T1000 (cell line): Measurements from ENCODE around the gene ELAPOR2.
"Not testable (repeated sequence)": the region's sequence is repeated elsewhere in the genome, so short reads cannot be mapped to it uniquely, and the experiment has no call there.

Experiments used
- DNase-seq: peaks from one replicate; lab custom pipeline; 2025; ENCODE audit warnings: mixed read lengths; lab: John Stamatoyannopoulos, UW

The ELAPOR2 gene

GRCh38 chr7:87041586-87041985 lies 17.9 kb downstream of the ELAPOR2 start:
- not testable (repeated sequence) for DNase-seq

GRCh38 chr7:87039691-87040299 lies 19.7 kb downstream of the ELAPOR2 start:
- not testable (repeated sequence) for DNase-seq

DNA sequence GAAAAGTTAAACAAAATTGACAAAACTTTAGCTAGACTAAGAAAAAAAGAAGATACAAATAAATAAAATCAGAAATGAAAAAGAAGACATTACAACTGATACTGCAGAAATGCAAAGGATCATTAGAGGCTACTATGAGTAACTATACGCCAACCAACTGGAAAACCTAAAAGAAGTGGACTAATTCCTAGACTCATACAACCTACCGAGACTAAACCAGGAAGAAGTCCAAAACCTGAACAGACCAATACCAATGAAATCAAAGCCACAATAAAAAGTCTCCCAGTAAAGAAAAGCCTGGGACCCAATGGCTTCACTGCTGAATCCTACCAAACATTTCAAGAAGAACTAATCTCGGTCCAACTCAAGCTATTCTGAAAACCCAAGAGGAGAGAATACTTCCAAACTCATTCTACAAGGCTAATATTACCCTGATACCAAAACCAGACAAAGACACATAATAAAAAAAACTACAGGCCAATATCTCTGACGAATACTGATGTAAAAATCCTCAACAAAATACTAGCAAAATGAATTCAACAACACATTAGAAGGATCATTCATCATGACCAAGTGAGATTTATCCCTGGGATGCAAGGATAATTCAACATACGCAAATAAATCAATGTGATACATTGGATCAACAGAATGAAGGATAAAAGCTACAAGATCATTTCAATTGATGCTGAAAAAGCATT lies 20.3 kb downstream of the ELAPOR2 start:
- no peak for DNase-seq

DNA sequence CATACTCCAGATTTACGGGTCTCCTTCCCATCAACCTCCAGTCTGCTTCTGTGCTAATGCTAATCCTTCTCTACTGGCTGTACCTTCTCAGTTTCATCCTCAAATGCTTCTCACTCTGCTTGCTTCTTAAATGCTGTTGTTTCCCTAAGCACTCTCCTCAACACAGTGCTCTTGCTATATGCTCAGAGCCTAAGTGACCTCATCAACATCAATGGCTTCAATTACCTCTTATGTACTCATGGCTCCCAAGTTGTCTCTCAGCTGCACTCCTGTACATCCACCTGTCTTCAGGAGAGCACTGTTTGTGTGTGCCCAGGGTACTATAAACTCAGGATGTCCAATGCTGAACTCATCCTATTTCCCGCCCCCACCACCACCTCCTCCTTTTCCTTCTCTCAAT lies 22.5 kb downstream of the ELAPOR2 start:
- no peak for DNase-seq

DNA sequence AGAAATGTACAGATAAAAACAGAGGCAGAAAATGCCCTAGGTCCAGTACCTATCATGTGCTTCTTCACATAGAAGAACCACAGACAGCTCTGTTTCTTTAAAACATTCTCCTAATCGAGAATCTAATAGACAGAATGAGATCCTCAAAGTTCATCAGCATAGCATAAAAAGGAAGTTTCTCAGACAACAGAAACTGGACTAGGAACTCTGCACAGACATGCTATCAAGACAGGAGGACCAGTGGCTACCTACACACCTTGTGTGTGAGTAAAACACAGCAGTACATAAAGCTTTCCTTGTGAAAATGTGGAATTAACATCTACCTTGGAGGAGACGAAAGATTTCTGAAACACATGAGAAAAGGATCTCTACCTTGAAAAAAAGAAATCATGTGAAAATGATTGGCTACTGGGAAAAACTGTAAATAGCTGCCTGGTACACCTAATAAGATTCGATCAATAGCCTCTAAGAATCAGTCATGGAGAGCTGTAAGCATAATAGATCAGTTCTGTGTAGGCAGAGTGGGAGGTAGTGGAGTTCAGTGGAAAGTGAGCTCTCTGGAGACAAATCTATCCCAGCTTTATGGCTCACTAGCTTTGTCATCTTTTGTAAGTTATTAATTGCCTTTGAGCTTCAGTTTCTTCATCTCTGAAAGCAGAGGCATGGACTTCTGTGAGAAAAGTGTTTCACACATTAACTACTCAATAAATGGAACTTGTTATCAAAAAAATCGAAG lies 26.7 kb downstream of the ELAPOR2 start:
- DNase-seq, result no peak

DNA sequence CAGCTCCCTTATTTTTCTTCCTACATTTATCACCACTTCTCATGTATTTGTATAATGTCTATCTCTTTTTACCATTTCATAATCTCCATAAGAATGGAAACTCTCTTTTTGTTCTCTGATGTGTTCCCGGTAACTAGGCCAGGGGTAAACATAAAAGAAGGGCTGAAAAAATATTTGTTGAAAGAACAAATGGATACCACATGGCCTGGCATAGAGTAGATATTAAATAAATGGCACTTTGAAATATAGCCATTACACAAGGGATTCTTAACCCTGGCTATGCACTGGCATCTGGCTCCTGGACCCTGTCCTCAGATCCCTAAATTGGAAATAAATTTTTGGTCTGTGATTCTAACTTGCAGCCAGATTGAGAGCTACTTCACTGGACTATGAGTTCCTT lies 30.4 kb downstream of the ELAPOR2 start:
- no peak for DNase-seq

DNA sequence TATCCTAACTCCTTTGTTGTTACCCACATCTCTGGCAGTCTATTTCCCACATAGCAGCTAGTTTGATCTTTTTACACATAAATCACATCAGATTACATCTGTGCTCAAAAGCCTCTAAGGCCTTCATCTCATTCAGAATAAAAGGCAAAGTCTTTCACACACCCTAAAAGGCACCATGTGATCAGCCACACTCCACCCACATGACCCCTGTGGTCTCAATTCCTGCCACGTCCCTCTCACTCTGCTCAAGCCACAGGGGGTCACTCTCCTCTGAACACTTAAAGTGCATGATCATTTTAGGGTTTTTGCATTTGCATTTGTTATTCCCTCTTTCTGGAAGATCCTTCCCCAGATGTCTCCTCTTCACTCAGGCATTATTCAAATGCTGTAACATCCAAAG lies 30.8 kb downstream of the ELAPOR2 start:
- DNase-seq, result no peak

DNA sequence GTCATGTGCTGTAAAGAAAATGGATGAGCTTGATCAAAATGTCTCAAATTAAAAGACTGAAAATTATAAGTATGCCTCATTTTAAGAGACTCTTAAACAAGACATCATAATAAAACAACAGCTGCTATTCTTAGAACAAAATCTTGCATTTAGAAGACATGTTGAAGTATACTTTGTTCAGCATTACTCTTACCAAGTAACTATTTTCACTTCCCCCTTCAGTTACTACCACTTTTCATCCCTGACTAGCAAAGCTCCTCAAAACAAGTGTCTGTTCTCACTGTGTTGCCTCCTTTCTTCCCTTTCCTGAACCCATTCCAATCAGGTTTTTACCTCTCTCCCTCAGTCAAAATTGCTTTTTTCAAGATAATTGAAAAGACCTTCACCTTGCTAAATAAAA lies 31.6 kb downstream of the ELAPOR2 start:
- no peak for DNase-seq

GRCh38 chr7:87021285-87021684 lies 38.2 kb downstream of the ELAPOR2 start:
- no peak for DNase-seq

GRCh38 chr7:87016606-87017005 lies 42.8 kb downstream of the ELAPOR2 start:
- no peak for DNase-seq

GRCh38 chr7:87013840-87014190 lies 45.6 kb downstream of the ELAPOR2 start:
- DNase-seq, result no peak

GRCh38 chr7:87013136-87013839 lies 46.2 kb downstream of the ELAPOR2 start:
- no peak for DNase-seq
